ENCODE data around the gene CYP26C1. TPM values are rescaled to one million over a fixed set of nuclear protein-coding genes. Genes with fewer than 3 reads are reported as not detected.
A peak's percentile ranks its signal among the peaks of the same experiment; 100 is the strongest.

CYP26C1 gene
- 0.17 and 0.41 TPM in 2 replicates for total RNA-seq

- Histone ChIP-seq H3K4me3 (ENCODE audit: low read depth, low read length) (no peak within 1 kb of the TSS), H3K36me3 (ENCODE audit: control insufficient read depth, insufficient read depth, low read length) (no peaks in the 10 kb centered on the region), H3K27me3 (ENCODE audit: control insufficient read depth, insufficient read depth, low read length) (peaks cover 57% of the 10 kb centered on the region)
- DNase-seq (ENCODE audit: low read depth) = no peak
- TF ChIP-seq CTCF (IDR thresholded peaks at IDR 0.05; ENCODE audit: insufficient read depth, low read length, poor library complexity, severe bottlenecking) = peak; percentile 3
Observed at GRCh38 chr10:93059975-93060886, at the start of gene CYP26C1. Gene CYP26C1 (plus strand): TSS chr10:93060798. CDS start chr10:93061264, 466 bp downstream.

GRCh38 chr10:93015722-93016121 lies 44.9 kb upstream of the CYP26C1 start:
- H3K4me3 ChIP-seq (ENCODE audit: low read depth, low read length) = no peak overlapping the region
- no peak for TF ChIP-seq CTCF (IDR thresholded peaks at IDR 0.05; ENCODE audit: insufficient read depth, low read length, poor library complexity, severe bottlenecking)
- H3K36me3 ChIP-seq (ENCODE audit: control insufficient read depth, insufficient read depth, low read length) = no peaks in the 10 kb centered on the region
- no peaks in the 10 kb centered on the region for H3K27me3 ChIP-seq (ENCODE audit: control insufficient read depth, insufficient read depth, low read length)
- no peak for DNase-seq (ENCODE audit: low read depth)

- TF ChIP-seq CTCF (IDR thresholded peaks at IDR 0.05; ENCODE audit: insufficient read depth, low read length, poor library complexity, severe bottlenecking) = no peak
Observed at GRCh38 chr10:93023013-93023650, 37.5 kb upstream of the CYP26C1 start.

GRCh38 chr10:93026072-93026471 lies 34.5 kb upstream of the CYP26C1 start:
- no peak for DNase-seq (ENCODE audit: low read depth)
- Histone ChIP-seq H3K27me3 (ENCODE audit: control insufficient read depth, insufficient read depth, low read length) (no peaks in the 10 kb centered on the region), H3K4me3 (ENCODE audit: low read depth, low read length) (no peak overlapping the region), H3K36me3 (ENCODE audit: control insufficient read depth, insufficient read depth, low read length) (no peaks in the 10 kb centered on the region)
- TF ChIP-seq CTCF (IDR thresholded peaks at IDR 0.05; ENCODE audit: insufficient read depth, low read length, poor library complexity, severe bottlenecking) = no peak

More at GRCh38 chr10:93023013-93023650, 37.5 kb upstream of the CYP26C1 start:
- Histone ChIP-seq H3K27me3 (ENCODE audit: control insufficient read depth, insufficient read depth, low read length) (no peaks in the 10 kb centered on the region), H3K4me3 (ENCODE audit: low read depth, low read length) (no peak overlapping the region), H3K36me3 (ENCODE audit: control insufficient read depth, insufficient read depth, low read length) (no peaks in the 10 kb centered on the region)
- DNase-seq (ENCODE audit: low read depth) = no peak

- no peak for TF ChIP-seq CTCF (IDR thresholded peaks at IDR 0.05; ENCODE audit: insufficient read depth, low read length, poor library complexity, severe bottlenecking)
- Histone ChIP-seq H3K36me3 (ENCODE audit: control insufficient read depth, insufficient read depth, low read length) (no peaks in the 10 kb centered on the region), H3K4me3 (ENCODE audit: low read depth, low read length) (no peak overlapping the region)
Observed at GRCh38 chr10:93027508-93027907, 33.1 kb upstream of the CYP26C1 start.

More at GRCh38 chr10:93027508-93027907, 33.1 kb upstream of the CYP26C1 start:
- DNase-seq (ENCODE audit: low read depth) = no peak
- no peaks in the 10 kb centered on the region for H3K27me3 ChIP-seq (ENCODE audit: control insufficient read depth, insufficient read depth, low read length)
